Lung (tissue), 12 donors: ENCODE measurements around the gene PSD2. TPM values are rescaled to one million over a fixed set of nuclear protein-coding genes. Genes with fewer than 3 reads are reported as not detected.

Experiments
- ATAC-seq: fragments of 200-7000 bp; cut with Tn5 transposase; one replicate; pipeline ENCODE4 v1.9.1; 2020; ENCODE audit warnings: moderate number of reproducible peaks; ENCODE audit not compliant: insufficient read depth, low FRiP score
- DNase-seq, 3 donors: peaks; one replicate each; pipeline ENCODE4 v3.0.0-alpha.2; 2013 to 2017
- H3K27ac ChIP-seq, 2 donors: one replicate each; pipeline ENCODE4 v1.5.1; 2013; ENCODE audit warnings: mild to moderate bottlenecking in 2 of 2, moderate library complexity in 2 of 2, control low read depth in 1 of 2, inconsistent platforms in 1 of 2, low read depth in 1 of 2, low read length in 1 of 2
- H3K27me3 ChIP-seq, 3 donors: one replicate each; pipeline ENCODE4 v1.5.1; 2013; ENCODE audit warnings: low read length in 2 of 3; ENCODE audit not compliant: control insufficient read depth in 3 of 3, insufficient read depth in 3 of 3
- H3K36me3 ChIP-seq, 4 donors: one replicate each; pipeline ENCODE4 v1.5.1; 2013; ENCODE audit warnings: low read length in 4 of 4, mild to moderate bottlenecking in 1 of 4, moderate library complexity in 1 of 4; ENCODE audit not compliant: control insufficient read depth in 4 of 4, insufficient read depth in 4 of 4
- H3K4me1 ChIP-seq, 5 donors: one replicate each; pipeline ENCODE4 v1.5.1; 2013; ENCODE audit warnings: low read length in 5 of 5, mild to moderate bottlenecking in 2 of 5, moderate library complexity in 1 of 5; ENCODE audit not compliant: control insufficient read depth in 5 of 5, insufficient read depth in 5 of 5
- H3K4me3 ChIP-seq: one replicate; pipeline ENCODE4 v1.5.1; 2013; ENCODE audit warnings: mild to moderate bottlenecking, control low read depth, moderate library complexity
- H3K9ac ChIP-seq, 2 donors: one replicate each; pipeline ENCODE4 v1.5.1; 2013; ENCODE audit warnings: low read length in 2 of 2, control low read depth in 1 of 2; ENCODE audit not compliant: insufficient read depth in 1 of 2
- H3K9me3 ChIP-seq, 4 donors: one replicate each; pipeline ENCODE4 v1.5.1; 2013; ENCODE audit warnings: low read length in 3 of 4, mild to moderate bottlenecking in 1 of 4, moderate library complexity in 1 of 4; ENCODE audit not compliant: control insufficient read depth in 4 of 4, insufficient read depth in 3 of 4
- CTCF ChIP-seq: IDR thresholded peaks from 2 replicates; pipeline ENCODE4 v1.5.1; 2012; ENCODE audit warnings: mild to moderate bottlenecking; ENCODE audit errors: control extremely low read depth, extremely low read depth
- WGBS, 2 donors: extraction: QIAGEN DNeasy Blood & Tissue Kit; methylation state at CpG; one replicate each; pipeline ENCODE4 v1.1.7; 2013; 5-methylcytosine and 5-hydroxymethylcytosine counted together
- polyA plus RNA-seq, 2 donors: library from polyadenylated mRNA; stranded (reverse); fragments of 200-250 nt; gene quantifications; one replicate each; pipeline ENCODE4 v1.2.1, GENCODE V29; 2013
- total RNA-seq, 2 donors: library from RNA; depleted of rRNA in 1 of 2; stranded (reverse); fragments of >200 nt in 1 of 2; gene quantifications; one replicate each; pipeline ENCODE4 v1.2.1, GENCODE V29; 2014 to 2021
- donor health status: control.
- donor health status: control.
- donor health status: Bipolar disorder and iron deficiency.
- donor health status: healthy.
- donor health status: DM: yes; HTN: yes; CAD: no.

The PSD2 gene
- total and polyA plus RNA-seq, 4 donors, result 0.01 to 0.20 (median 0.05) TPM

DNA sequence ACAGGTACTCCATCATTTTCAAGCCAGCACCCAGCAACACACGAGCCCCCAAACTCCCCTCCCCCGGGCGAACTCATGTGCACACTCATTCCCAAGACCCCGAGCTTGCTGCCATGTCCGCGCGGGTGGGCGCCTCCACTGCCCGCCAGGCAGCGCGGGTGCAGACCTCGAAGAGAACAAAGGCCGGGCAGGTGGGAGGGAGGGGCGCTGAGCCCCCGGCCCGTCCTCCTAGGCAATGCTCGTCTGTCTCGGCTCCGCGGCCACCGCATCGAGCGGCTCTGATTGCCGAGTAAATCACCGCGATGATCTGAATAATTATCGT lies 47.1 kb upstream of the PSD2 start:
- no peak overlapping the region for H3K27ac ChIP-seq
- peaks cover 0 to 45% (median 32%) of the 10 kb centered on the region in 3 donors for H3K27me3 ChIP-seq
- peaks cover 0 to 3% (median 0%) of the 10 kb centered on the region in 4 donors for H3K9me3 ChIP-seq
- no peaks in the 10 kb centered on the region for H3K36me3 ChIP-seq
- no peak for ATAC-seq
- H3K9ac ChIP-seq, result no peak overlapping the region
- peaks cover 0 to 30% (median 25%) of the 10 kb centered on the region in 5 donors for H3K4me1 ChIP-seq
- no peak for TF ChIP-seq CTCF
- 13 to 21% methylated on average over 27 of the region's 27 CpGs for WGBS, 2 donors
- H3K4me3 ChIP-seq, result no peak overlapping the region
- DNase-seq, result no peak

GRCh38 chr5:139749242-139749641 lies 46.4 kb upstream of the PSD2 start:
- 96% methylated on average over 2 of the region's 2 CpGs for WGBS, 2 donors
- no peak for TF ChIP-seq CTCF
- Histone ChIP-seq H3K36me3 (no peaks in the 10 kb centered on the region), H3K9me3 (peaks cover 0 to 3% (median 0%) of the 10 kb centered on the region in 4 donors), H3K9ac (no peak overlapping the region), H3K4me3 (no peak overlapping the region), H3K27me3 (peaks cover 0 to 45% (median 33%) of the 10 kb centered on the region in 3 donors), H3K4me1 (peaks cover 0 to 30% (median 25%) of the 10 kb centered on the region in 5 donors), H3K27ac (no peak overlapping the region)
- DNase-seq, result peak in 1 of 3 donors; percentile 32
- no peak for ATAC-seq

GRCh38 chr5:139751236-139751635 lies 44.4 kb upstream of the PSD2 start:
- H3K27me3 ChIP-seq, result peaks cover 0 to 56% (median 48%) of the 10 kb centered on the region in 3 donors
- no peak overlapping the region for H3K9ac ChIP-seq
- 95 to 100% methylated on average over 1 of the region's 1 CpG for WGBS, 2 donors
- H3K4me3 ChIP-seq, result no peak overlapping the region
- ATAC-seq (no peak), DNase-seq (no peak)
- H3K9me3 ChIP-seq, result peaks cover 0 to 3% (median 0%) of the 10 kb centered on the region in 4 donors
- peaks cover 0 to 30% (median 17%) of the 10 kb centered on the region in 5 donors for H3K4me1 ChIP-seq
- TF ChIP-seq CTCF, result no peak
- no peaks in the 10 kb centered on the region for H3K36me3 ChIP-seq
- no peak overlapping the region for H3K27ac ChIP-seq
